Middle frontal gyrus (tissue), 1 donor: ENCODE measurements around the gene FAIM2.
A peak's percentile ranks its signal among the peaks of the same experiment; 100 is the strongest.

Experiments used
- DNase-seq: peaks from one replicate; pipeline ENCODE4 v3.0.0-alpha.2; 2015; ENCODE audit warnings: low spot score; ENCODE audit errors: extremely low spot score

FAIM2 gene

DNA sequence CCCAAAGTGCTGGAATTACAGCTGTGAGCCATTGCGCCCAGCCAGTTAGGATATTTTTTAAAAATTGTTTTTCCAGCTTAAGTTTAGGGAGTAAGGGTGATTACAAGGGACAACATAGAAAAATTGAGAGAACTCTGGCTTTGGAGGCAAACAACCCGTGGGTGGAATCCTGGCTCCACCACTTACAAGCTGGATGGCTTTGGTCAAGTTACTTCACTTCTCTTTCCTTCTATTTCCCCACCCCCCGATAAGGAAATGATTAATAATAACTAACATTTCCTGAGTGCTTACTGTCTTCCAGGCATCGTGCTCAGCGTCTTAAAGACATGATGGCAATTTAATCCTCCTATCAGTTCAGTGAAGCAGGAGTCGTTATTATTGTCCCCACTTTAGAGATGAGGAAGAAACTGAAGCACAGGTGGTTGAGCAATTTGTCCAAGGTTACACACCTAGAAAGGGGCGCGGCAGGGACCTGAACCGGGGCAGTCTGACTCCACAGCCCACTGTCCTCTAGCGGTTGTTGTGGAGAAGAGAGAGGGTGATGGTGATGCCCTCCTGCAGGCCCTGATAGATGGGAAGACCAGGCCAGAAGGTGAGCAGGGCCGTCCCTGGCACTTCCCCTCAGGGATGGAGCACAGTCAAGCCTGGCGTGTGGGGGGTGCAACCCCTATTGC lies 16.7 kb upstream of the FAIM2 start:
- DNase-seq = no peak

DNA sequence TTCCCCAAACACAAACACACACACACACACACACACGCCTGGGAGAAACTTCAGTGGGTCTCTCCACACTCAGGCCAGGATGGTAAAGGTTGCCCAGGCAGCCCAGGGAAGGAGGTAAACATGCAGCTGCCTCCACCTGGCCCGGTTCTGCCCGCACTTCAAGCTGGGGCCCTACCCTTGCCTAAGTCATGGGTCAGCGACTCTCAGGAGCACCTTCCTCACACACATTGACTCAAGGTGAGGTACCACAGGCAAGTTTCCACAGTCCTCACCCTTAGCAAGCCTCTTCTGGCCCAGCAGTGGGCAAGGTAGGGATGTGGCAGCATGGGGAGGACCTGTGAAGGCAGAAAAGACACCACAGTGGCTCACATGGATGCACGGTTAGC lies 14.1 kb upstream of the FAIM2 start:
- DNase-seq = no peak

DNA sequence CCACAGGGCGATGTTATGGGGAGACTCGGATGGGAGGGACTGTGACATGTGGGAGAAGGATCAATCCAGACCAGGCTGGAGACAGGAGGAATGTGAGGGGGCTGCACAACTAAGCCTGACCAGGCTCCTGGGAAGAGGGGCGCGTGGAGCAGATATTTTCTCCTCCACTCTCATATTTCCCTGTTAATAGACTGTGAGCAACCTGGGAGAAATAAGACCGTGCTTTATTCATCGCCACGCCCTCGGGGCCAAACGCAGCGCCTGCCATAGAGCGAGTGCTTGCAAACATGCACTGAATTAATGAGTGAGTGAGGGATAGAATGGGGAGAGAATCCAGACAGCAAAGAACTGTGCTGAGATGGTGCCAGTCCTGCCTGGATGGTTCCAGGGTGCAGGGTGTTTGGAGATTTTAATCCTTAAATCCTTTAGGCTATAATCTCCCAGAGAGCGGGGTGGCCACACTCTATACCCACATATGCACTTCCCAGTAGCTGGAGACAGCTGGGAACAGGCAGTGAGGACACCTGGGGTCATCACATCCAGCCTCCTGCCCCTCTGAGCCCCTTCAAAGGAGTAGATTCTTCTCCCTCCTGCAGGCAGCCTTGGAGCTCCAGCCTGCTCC lies 13.6 kb upstream of the FAIM2 start:
- no peak for DNase-seq

DNA sequence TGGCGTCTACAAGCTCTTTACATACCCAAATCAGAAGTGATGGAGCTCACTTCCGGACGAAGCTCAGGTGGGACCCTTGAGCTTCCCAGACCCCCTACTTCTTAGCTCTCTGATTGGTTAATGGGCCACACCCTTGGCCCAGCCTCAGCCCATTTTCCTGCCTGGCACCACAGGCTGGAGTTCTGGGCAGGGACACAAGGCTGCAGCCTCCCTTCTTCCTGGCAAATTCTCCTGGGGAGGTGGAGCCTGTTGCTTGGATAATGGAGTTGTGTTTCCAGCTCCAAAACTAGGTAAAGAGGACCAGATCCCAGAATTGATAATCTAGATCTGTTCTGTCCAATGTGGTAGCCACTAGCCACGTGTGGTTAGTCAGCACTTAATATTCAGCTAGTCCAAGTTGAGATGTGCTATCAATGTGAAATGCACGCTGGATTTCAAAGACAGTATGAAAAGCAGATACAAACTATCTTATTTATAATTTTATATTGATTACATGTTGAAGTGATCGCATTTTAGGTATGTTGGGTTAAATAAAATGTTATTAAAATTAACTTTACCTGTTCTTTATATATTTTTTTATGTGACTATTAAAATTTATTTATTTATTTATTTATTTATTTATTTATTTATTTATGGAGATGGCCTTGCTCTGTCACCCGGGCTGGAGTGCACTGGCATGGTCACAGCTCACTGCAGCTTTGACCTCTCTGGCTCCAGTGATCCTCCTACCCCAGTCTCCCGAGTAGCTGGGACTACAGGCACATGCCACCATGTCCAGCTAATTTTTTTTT lies 12.6 kb upstream of the FAIM2 start:
- no peak for DNase-seq

DNA sequence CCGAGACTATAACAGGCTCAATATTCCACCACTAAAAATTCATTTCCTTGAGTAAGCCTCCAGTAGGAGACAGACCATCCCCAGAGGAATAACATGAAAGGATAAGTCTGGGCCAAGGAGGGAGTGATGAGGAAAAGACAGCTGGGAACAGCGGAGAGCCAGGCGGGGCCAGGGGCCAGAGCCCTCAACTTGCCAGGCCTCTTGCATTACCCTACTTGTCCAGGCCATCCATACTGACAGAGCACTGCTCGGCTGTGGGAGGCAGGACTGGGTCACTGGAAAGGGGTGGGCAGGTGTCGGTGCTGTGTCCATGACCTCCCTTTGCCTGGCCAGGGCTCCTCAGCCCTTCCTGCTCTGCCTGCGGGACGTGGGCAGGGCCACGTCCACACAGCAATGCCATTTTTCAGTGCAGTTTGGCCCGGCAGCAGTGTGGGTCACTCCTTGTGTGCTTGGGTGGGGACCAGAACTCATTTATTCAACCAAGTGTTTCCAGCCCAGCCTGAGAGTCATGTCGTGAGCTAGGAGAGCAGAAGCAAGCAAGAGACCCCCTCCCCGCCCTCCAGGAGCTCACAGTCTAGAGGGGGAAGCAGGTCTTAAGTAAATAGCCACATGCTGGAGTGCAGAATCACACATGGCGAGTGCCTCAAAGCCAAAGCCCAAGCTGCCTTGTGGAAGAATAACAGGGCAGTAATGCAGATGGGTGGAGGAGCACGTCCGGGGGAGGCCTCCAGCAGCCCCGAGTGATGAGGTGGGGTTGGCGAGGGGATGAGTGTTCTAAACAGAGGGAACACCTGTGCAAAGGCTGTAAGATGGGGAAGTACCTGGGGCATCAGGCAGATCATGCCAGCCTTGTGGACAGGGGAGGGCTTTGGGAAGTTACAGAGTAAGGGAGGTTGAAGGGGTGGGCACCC lies 8.9 kb upstream of the FAIM2 start:
- DNase-seq = no peak

DNA sequence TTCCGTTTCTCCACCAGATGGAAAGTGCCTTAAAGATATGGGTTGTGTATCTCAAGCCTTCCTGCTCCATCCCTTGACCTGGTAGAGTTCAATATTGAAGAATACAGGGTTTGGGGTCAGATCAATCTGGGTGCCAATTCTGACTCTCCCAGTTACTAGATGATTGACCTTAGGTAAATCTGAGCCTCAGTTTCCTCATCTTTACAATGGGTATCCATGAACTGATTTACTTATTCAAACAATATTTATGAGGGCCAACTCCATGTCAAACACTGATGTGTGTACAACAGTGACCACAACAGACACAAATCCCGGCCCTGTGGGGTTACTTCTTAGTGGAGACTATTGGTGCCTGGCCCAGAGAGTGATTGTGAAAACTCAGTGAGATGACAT lies 7.5 kb upstream of the FAIM2 start:
- no peak for DNase-seq

DNA sequence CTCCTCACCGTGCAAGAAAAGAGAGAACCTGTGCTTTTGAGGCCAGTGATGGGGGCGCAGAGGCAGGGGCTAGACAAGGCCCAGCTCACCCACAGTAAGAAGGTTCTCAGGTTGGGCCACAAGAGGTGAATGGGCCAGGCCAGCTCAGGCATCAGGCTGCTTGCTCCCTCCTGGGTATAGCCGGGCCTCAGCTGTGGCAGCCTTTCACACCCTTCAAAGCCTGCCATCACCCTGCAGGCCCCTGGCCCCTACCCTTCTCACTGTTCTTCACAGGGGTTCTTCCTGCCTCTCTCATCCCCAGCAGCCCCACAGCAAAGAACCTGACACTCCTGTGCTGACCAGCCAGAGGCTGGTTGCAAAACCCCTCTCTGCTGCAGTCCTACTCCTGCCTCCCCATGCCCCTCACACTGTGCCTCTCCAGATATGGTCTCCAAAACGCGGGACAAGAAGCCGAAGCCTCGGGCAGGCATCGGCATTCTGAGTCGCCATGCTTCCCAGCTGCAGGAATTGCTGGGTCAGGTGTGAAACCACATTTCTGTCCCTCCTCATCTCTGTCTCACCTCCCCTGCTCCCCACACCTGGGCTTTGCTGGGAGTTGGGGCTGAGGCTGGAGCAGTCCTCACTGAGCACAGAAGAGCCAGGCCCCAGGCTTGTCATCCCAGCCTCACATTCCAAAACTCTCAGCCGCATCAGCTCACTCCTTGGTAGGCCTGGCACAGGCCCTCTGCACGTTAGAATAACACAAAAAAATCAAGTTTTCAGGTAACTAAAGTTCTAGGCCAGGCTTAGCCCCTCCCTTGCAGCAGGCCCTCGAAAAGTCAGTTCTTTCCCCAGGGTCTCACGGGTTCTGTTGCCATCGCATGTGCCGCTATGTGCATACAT lies 6.9 kb upstream of the FAIM2 start:
- DNase-seq = no peak

DNA sequence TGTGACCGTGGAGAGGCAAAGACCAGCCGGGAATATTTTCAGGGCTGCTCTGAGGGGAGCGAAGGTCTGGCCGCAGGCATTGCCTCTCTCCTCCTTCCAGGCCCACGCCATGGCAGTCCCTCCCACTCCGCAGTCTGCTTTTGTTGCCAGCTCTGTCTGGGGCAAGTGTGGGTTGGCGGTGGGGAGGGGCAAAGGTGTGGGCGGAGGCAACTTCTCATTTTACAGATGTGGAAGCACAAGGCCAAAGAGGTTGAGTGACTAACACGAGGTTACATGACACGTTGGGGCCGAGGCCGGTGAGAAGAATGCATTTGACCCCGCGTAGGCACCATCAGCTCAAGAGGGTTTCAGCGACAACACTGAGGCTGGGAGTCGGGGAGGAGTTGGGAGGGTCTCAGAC lies 6.1 kb upstream of the FAIM2 start:
- DNase-seq = no peak

DNA sequence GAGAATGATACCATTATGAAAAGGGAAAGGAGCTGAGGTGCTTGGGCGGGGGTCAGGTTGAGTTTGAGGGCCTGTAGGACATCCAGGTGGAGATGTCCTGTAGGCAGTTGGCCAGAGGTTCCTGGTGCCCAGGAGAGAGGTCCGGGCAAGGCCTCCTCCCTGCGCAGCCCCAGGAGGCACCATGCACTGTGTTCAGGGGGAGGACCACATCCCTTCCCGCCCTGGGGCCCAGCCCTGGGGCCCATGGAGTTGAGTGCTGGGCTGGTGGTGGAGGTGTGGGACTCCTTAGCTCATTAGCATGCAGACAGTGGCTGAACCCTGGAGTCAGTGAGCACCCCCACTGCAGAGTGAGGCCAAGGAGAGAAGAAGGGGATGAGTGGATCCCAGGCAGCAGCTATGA lies 5.7 kb upstream of the FAIM2 start:
- no peak for DNase-seq

DNA sequence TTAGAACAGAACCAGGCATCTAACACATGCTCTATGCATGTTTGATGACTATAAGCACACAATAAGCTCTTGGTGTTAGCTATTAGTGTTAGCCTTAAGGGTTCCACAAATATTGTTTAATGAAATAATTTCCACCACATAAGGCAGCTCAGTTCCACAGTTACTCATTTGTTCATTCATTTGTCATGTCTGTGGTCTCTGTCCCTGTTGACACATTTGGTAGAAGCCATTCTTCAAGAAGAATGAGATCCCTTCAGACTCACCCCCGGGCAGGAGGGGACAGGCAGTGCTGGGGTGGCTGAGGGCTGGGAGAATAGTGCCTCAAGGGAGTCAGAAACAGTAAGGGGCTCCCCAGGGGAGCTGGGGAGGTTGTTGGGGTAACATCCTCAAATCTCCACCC lies 3.7 kb upstream of the FAIM2 start:
- no peak for DNase-seq

DNA sequence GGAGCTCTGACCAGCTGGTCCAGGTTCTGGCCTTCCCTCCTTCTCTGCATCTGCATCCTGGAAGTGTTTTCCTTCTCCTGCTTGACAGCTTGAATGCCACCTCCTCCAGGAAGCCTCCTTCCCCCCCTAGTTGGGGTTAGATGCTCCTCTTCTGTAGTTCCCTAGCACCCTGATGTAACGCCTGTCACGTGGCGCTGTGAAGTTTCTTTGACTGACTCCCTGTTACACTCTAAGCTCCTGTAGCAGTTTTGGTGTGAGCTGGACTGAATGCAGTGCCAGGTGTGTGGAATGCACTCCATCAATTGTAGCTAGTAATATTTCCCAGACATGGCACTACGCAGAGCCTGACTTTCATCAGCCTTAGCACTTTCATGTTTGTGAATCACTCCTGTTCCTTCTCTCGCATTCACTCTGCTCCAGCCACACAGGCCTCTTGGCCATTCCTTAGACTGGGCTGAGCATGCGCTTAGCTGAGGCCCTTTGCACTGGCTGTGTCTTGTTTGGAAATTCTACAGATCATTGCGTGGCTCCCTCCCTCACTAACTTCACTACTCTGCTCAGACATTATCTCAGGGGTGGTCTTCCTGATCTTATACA lies 2.1 kb upstream of the FAIM2 start:
- DNase-seq = no peak

DNA sequence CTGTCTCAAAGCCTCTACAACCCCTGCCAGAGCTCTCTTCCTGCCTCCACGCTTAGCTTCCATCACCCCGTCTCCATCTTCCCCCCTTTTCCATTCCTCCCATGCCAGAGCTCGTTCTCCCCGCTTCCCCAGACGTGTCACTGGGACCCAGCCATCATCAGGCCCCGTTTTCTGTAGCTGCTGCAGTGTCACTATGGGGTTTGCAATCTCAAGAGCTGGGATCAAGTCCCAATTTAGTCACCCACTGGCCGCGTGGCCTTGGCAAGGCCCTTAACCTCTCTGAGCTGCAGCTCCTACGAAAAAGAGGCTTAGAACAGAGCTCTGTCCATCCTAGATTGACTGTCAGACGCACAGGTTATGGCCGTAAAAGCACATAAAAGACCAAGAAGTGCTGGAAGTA lies 901 bp upstream of the FAIM2 start:
- DNase-seq = no peak

DNA sequence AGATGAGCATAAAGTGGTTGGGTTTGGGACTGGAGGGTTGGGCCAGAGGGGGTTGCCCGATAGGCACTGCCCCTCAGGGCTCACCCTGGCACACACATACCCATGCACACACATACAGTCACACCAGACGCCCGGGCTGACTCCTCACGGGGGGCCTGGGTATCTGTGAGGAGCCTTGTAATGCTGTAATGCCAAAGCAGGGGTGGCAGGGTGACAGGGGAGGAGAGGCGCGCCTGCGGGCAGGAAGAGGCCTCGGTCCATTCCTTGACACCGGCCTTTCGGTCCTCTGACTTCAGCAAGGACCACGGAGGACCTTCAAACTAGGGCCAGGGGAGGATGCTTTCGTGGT lies 375 bp downstream of the FAIM2 start:
- no peak for DNase-seq

DNA sequence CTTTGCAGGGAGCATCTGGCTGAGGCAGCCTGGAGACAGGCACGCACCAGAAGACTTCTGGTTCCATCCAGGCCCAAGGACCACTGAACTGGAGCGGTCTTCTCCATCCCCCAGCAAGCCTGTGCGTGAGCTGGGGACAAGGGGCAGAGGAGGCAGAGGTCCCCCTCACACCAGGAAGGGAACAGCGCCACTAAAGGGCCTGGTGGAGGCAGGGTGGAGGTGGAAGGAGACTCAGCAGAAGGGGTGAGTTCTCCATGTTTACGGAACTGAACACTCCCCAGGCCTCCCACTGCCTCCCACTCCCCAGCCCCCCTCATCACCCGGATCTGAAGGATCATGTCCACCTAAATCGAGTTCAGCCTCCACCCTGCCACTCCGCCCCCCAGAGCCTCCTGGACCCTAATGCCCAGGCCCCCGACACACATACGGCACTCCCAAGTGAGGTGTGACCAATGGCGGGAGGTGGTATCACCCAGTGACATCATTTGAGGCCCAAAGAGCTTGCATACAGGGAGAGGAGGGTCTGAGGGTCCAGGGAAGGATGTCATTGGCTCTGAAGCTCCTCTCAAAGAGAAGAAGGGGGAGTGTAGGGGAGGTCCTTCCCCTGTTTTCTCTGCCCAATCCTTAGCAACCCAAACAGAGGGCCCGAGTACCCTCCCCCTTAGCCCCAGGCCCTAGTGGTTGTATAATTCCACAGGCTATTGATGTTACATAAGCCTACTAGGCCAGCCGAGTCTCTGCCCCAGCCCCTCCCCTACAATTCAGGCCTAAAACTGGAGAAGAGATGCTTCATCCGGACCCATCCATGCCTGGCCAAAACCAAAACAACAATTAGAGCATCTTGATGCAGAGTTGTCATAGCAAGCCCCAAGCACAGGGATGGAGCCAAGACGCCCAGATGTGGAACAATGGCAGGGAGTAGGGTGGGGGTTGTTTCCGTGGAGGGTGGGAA lies 1.0 kb downstream of the FAIM2 start:
- peak; percentile 33 for DNase-seq

DNA sequence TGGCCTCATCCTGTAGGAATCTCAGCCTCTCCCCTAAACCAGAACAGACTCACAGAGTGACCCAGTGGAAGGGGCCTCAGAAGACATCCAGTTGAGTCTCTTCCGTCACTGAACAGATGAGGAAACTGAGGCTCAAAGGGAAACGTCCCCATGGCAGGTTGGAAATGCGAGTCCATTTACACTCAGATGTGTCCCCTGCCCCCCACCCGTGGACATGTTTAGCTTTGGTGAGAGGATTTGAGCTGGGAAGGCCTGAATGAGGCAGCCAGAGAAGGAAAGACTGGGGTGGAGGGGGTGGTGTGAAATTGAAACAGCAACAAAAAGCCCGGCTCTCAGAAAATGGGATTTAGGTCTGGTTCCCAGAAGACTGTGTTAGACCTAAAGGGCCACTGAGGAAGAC lies 1.7 kb downstream of the FAIM2 start:
- DNase-seq = no peak

DNA sequence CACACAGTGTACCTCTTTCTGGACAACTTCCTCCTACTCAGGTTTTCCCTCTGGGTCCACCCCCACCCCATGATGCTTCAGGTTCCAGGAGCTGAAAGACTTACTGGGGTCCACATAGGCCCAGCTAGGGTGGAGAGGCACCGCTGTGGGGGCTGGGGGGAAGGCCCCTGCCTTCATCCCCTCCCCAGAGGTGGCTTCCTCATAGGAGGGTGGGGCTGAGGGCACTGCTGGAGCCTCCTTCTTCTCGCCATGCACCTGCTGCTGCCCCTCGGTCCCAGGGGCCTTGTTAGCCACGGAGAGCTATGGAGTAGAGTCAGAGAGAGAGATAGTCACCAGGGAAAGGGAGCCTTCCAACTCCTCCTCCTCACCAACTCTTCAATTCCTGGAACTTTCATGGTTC lies 2.7 kb downstream of the FAIM2 start:
- no peak for DNase-seq

DNA sequence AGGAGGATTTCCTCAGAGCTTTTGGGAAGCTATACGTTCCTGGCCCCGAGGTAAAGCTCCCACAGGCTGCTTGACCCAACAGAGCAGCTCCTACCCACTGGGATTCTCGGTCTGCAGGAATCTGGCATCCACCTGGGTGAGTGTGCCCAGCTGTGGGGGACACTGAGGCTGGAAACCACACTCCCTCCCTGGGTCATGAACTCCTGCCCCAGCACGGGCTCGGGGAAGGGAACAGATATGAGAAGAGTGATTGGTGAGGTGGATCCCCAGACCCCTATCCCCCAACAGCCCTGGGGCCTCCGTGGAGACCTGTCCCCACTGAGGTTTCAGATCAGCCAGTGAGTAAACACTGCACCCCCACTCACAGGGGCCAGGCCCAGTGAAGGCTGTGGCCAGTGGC lies 3.3 kb downstream of the FAIM2 start:
- no peak for DNase-seq

DNA sequence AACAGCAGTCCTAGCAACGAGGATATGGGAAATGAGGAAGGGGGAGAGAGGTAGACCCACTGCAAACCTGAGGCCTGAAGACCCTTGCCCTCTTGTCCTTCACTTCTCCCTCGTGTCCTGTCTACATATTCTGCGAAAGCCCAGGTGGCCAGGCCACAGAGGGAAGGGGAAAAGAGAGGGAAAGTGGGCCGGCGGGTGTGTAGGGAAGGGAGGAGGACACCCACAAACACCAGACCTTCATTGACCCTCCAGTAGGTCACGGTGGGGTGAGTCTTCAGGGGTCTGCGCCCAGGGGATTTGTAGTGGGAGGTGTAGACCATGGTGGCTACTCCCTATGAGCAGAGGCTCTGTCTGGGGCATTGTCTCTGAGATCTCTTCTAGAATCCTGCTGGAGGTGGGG lies 3.8 kb downstream of the FAIM2 start:
- no peak for DNase-seq

DNA sequence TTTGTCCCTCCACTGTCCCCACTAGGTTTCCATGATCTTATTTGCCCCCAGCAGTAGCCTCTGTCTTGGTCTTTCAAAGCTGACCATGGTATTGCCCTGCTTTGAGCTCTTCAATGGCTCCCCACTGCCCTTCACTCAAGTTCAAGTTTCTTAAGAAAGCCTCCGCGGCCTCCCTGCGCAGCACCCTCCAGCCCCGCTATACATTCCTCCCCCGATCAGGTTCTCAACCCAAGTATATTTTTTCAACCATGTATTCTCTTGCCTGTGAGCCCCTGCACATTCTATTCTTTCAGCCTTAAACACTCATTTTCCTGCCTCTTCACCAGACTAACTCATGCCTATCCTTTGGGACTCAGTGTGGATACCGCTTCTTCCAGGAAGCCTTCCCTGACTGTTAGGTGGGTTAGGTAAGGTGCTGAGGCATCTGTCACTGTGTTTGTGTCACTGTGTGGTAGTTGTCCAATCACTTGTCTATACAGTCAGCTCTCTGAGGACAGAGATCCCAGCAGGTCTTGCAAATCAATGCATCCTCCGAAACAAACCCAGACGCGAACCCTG lies 4.3 kb downstream of the FAIM2 start:
- no peak for DNase-seq
